ENCODE data around the gene SHC4. TPM values are rescaled to one million over a fixed set of nuclear protein-coding genes. Genes with fewer than 3 reads are reported as not detected.

Gene SHC4
- total and polyA plus RNA-seq, 7 donors = under 0.01 to 4.6 (median 2.2) TPM; not detected in 1

GRCh38 chr15:48978638-48979037, 14.9 kb upstream of the SHC4 start:
- TF ChIP-seq POLR2A (IDR thresholded peaks at IDR 0.05) = no peak
- TF ChIP-seq EP300 (IDR thresholded peaks at IDR 0.05) = no peak
- TF ChIP-seq CTCF (IDR thresholded peaks at IDR 0.05) = no peak
- TF ChIP-seq POLR2AphosphoS5 (IDR thresholded peaks at IDR 0.05) = no peak
- peaks cover 0 to 13% (median 6%) of the 10 kb centered on the region in 4 donors for H3K4me1 ChIP-seq
- WGBS, 2 donors = 73 to 78% methylated on average over 2 of the region's 2 CpGs
- no peaks in the 10 kb centered on the region for H3K9me3 ChIP-seq
- H3K27me3 ChIP-seq = no peaks in the 10 kb centered on the region
- no peak overlapping the region for H3K27ac ChIP-seq
- intact Hi-C loops (cut with DNase I) = no loop called here
- no peak overlapping the region for H3K4me3 ChIP-seq
- no peak for DNase-seq
- no peaks in the 10 kb centered on the region for H3K36me3 ChIP-seq

GRCh38 chr15:48976444-48977088, 12.8 kb upstream of the SHC4 start:
- DNase-seq = no peak
- Histone ChIP-seq H3K4me3 (peak overlapping the region in 2 of 4 donors; percentile 56 to 57), H3K36me3 (no peaks in the 10 kb centered on the region), H3K27me3 (no peaks in the 10 kb centered on the region), H3K27ac (peak overlapping the region; percentile 60 to 79 (median 71)), H3K9me3 (no peaks in the 10 kb centered on the region), H3K4me1 (peaks cover 0 to 13% (median 6%) of the 10 kb centered on the region in 4 donors)
- 92 to 93% methylated on average over 17 of the region's 17 CpGs for WGBS, 2 donors
- intact Hi-C loops (cut with DNase I) = loop anchor here (2.0 kb wide), 1 partner anchor 114 kb away; no protein-coding TSS in a partner anchor
- no peak for TF ChIP-seq CTCF (IDR thresholded peaks at IDR 0.05)
- no peak for TF ChIP-seq POLR2A (IDR thresholded peaks at IDR 0.05)
- no peak for TF ChIP-seq POLR2AphosphoS5 (IDR thresholded peaks at IDR 0.05)
- no peak for TF ChIP-seq EP300 (IDR thresholded peaks at IDR 0.05)

GRCh38 chr15:48975472-48976419, 12.0 kb upstream of the SHC4 start:
- peak; percentile 88 for DNase-seq
- no peaks in the 10 kb centered on the region for H3K9me3 ChIP-seq
- H3K4me1 ChIP-seq = peaks cover 0 to 13% (median 6%) of the 10 kb centered on the region in 4 donors
- 5 to 7% methylated on average over 53 of the region's 53 CpGs for WGBS, 2 donors
- no peaks in the 10 kb centered on the region for H3K27me3 ChIP-seq
- H3K4me3 ChIP-seq = peak overlapping the region; percentile 25 to 57 (median 50)
- TF ChIP-seq CTCF (IDR thresholded peaks at IDR 0.05) = peak in 3 of 4 experiments; percentile 23 to 97 (median 41)
- TF ChIP-seq POLR2A (IDR thresholded peaks at IDR 0.05) = no peak
- TF ChIP-seq EP300 (IDR thresholded peaks at IDR 0.05) = no peak
- TF ChIP-seq POLR2AphosphoS5 (IDR thresholded peaks at IDR 0.05) = peak in 3 of 4 donors; percentile 4 to 40 (median 31)
- H3K36me3 ChIP-seq = no peaks in the 10 kb centered on the region
- H3K27ac ChIP-seq = peak overlapping the region; percentile 60 to 79 (median 71)
- intact Hi-C loops (cut with DNase I) = loop anchor here (2.0 kb wide), 1 partner anchor 113 kb away; no protein-coding TSS in a partner anchor

- no peak overlapping the region for H3K4me3 ChIP-seq
- no peaks in the 10 kb centered on the region for H3K9me3 ChIP-seq
- intact Hi-C loops (cut with DNase I) = no loop called here
- no peak for TF ChIP-seq POLR2A (IDR thresholded peaks at IDR 0.05)
- TF ChIP-seq POLR2AphosphoS5 (IDR thresholded peaks at IDR 0.05) = no peak
- TF ChIP-seq EP300 (IDR thresholded peaks at IDR 0.05) = no peak
- no peak for TF ChIP-seq CTCF (IDR thresholded peaks at IDR 0.05)
- no peaks in the 10 kb centered on the region for H3K36me3 ChIP-seq
- no peaks in the 10 kb centered on the region for H3K27me3 ChIP-seq
- no peak for DNase-seq
- H3K27ac ChIP-seq = peak overlapping the region in 1 of 4 donors; percentile 69
- peaks cover 0 to 13% (median 6%) of the 10 kb centered on the region in 4 donors for H3K4me1 ChIP-seq
- 68 to 69% methylated on average over 2 of the region's 2 CpGs for WGBS, 2 donors
Measured at GRCh38 chr15:48974882-48975281, 11.2 kb upstream of the SHC4 start.
